ENCODE data around the gene NT5DC4.

The NT5DC4 gene

DNA sequence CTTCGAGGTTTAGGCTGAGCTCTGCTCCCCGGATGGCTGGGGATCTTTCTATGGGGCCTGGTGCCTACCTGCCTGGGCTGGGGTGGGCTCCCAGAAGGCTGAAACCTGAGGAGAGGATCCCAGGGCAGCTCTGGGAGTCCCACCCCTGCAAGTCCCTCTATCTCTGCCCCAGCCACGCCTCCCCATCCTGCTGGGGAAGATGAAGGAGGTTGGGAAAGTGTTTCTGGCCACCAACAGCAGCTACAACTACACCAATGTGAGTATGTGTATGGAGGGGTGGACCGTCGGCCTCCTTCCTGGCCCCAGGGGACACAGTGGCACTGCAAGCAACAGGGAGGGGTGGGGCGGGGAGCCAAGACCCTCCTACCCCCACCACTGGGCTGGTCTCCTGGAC, 2.7 kb downstream of the NT5DC4 start:
- DNase-seq (ENCODE audit: low read depth): no peak

DNA sequence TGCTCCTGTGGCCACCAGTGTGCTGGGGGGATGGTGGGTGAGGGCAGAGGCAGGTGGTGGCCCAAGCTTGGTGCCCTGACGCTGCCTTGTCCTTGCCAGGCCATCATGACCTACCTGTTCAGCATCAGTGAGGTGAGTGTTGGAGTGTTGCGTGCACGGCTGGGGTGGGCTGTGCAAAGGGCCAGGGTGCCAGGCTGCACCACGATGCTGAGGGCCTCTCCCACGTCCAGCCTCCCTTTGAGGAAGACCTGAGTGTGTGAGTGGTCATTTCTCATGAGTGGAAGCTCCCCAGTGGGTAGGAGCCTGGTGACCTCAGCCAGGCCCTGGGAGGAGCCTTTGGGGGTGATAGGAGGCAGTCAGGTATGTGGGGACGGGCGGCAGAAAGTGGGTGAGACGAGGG, 3.2 kb downstream of the NT5DC4 start:
- DNase-seq (ENCODE audit: low read depth): no peak

DNA sequence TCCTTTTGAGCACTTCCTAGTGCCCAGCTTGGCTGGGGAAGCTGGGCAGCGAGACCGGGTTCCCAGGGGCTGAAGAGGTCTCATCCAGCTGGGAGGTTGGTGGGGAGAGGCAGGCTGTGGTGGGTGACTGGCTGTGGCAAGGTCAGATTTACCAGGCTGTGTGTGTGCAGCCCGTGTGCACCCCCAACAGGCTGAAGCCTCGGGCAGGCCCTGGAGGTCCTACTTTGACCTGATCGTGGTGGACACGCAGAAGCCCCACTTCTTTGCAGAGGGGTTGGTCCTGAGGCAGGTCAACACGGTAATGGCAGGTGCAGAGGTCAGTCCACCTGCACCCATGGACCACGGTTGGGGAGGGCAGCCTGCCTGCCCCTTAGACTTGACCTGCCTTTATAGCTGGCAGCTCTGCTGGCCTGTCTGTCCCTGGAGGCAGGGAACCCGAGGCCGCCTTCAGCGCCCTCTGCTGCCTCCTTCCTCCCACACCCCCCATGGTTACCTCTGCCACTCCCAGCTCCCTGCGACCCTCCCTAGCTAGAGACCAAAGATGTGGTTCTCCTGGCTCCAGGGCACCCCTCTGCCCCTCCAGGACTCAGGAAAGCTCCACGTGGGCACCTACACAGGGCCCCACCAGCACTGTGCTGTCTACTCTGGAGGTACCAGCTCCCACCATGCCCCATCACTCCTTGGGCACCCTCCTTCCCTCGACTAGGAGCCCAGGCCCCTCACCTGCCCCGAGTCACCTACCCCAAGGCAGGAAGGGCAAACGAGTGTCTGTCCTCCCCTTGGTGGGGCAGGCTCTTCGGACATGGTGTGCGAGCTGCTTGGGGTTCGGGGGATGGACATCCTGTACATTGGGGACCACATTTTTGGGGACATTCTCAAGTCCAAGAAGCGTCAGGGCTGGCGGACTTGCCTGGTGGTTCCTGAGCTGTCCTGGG, 4.0 kb downstream of the NT5DC4 start:
- DNase-seq (ENCODE audit: low read depth): no peak

DNA sequence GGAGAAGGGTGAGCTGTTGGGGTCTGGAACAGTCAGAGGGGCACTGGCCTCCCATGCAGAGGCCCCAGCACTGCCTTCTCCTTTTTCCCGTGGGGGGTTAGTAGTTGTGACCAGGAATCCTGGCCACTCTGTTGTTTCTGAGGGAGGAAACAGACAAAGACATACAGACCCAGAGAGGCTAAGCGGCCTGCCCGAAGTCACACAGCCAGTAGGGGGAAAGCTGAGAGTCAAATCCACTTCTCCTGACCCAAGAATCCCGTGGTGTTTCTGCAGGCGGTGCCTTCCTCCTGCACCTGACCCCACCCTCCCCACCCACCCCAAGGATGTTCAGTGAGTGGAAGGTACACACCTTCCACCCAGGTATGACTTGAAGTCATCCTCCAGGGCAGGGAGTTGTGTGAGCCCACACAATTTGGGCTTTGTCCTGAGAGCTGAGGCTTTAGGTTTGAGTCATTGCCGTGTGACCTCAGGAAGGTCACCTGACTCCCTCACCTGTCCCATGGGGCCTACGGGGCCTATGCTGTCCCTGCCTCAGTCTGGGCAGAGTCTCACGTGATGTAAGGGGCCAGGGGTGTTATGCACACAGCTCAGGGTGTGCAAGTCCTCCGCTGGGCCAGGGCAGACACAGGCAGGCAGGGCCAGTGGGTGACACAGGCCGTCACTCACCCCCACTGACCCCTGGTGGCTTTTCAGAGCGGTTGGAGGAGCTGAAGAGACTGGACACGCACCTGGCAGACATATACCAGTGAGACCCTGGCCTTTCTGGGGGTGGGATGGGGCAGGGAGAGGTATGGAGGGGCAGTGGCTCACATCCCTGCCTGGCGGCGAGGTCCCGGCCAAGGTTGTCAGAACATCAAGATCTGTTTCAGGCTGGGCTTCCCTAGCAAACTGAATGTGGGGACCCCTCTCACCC, 5.0 kb downstream of the NT5DC4 start:
- no peak for DNase-seq (ENCODE audit: low read depth)

DNA sequence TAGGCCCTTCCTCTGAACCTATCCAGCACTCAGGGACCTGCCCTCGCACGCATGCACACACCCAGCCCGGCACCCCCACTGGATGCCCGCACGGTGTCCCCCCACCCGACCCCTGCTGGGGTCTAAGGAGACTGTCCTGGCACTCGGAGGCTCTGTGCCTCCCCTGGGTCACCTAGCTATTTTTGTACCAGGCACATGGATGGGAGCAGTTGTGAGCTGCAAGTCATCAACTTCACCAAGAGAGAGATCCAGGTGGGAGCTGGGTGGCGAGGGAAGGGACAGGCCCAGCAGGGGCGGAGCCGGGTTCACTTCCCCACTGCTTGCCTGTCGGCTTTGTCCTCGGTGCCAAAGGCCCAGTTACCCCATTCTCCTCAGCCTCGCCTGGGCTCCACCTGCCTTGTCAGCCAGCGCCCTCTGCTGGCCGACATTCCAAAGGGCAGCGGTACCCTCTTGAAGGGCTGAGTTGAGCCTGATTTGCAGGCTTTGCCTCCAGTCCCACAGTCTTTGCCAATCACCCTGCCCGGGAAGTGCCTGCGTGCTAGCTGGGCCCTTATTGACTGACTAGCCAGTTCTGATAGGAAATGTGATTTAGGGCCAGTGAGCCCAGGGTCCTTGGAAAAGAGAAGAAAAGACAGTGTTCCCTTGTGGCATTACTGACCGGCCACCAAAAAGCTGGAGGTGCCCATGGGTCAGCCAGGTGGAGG, 5.8 kb downstream of the NT5DC4 start:
- DNase-seq (ENCODE audit: low read depth): peak; percentile 83

DNA sequence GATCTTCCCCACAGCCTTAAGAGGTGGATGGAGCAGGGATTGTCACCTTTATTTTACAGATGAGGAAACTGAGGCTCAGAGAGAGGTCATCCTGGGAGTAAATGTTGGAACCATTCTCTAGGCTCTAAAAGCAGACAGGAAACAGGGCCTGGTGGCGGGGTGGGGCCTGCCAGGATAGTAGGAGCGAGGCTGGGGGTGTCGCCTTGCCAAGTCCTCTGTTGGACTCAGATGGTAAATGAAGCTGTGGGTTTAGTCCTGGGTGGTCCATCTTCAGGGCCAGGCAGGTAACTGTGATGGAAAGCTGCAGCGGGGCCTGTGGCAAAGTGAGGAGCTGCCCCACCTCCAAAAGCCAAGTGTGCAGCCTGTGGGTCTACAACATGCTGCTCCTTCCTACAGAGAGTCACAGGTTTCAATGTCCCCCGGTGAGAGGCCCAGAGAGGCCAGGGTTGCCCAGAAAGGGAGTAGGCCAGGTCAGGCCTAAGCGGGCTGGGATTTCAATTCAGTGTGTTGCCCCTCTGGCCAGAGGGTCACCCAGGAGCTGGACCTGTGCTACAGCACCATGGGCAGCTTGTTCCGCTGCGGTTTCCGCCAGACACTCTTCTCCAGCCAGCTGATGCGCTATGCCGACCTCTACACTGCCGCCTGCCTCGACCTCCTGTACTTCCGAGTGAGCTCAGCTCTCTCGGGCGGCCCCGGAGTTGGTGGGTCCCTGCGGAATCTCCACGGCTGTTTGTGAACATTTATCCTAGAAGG, 6.6 kb downstream of the NT5DC4 start:
- no peak for DNase-seq (ENCODE audit: low read depth)

DNA sequence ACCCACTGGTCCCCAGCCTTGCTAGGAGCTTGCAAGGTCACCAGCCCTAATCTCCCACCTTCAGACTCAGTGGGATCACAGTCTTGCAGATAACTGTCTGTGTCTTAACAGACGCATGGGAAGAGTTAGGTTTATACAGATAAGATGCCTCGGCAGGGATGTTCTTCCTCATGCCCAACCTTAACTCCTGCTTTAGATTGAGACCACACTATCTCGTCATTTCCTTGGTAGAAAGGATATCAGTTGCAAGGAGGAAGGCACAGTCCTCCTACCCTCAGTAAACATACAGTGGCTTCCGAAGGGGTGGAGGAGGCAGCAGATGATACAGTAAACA, 7.2 kb downstream of the NT5DC4 start:
- DNase-seq (ENCODE audit: low read depth): no peak

DNA sequence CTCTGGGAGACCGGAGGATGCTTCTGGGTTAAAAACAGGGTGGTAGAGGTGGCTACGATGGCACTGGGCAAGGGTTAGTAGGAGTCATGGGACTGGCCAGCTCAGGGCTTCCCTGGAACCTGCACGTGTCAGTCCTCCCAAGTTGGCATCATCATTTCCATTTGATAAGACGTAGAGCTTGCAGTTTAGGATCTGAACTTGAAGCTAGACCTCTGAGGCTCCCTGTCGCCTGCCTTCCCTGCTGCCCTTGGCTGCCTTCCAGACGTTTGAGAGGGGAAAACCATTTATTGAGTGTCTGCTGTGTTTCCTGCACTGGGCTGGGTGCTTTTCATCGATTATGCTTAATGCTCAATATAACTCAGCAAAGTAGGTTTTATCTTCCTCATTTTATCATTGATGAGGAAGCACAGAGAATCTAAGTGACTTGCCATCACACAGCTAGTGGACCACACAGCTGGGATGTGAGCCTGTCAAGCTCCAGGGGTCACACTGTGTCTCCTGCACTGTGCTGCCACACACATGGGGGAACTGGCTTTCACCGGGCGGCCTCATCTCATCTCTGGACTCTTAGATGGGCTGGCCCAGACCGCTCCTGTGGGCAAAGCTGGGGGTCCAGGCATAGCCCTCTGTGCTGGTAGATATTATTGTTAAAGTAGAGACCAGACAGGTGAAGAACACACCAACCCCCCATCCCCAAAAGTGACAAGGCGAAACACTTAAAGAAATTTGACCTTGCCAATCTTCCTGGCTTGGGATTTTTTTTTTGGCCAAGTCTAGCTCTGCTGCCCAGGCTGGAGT, 7.8 kb downstream of the NT5DC4 start:
- no peak for DNase-seq (ENCODE audit: low read depth)

DNA sequence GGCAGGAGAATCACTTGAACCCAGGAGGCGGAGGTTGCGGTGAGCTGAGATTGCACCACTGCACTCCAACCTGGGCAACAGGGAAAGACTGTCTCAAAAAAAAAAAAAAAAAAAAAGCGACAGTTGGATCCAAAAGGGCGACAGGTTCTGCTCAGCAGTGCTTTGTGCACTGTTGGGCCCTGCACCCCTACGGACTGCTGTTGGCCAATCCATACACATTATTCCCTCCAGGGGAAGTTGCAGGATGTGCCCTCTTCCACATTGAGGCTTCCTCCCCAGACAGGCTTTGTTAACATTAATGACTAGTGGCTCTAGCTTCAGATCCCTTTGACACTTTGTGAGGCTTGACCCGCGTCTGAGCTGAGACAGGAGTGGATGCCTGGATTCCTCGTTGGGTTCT, 9.4 kb downstream of the NT5DC4 start:
- DNase-seq (ENCODE audit: low read depth): no peak

DNA sequence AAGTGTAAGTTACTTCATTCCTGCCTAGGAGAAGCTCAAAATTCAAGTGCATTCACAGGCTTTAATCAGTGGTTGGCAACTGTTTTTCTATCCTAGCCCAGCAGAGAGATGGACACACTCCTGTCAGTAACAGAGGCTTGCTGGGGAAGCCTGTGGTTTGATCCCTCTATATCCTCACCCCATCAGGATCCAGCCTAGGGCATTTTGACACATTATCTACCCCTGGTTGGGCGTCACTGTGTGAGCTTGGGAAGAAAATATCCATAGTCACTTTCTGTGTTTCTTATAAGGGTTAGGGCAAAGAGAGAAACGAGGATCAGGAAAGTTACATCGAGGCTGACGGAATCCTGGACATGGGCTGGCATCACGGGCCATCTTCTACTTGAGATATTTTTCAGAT, 10.0 kb downstream of the NT5DC4 start:
- DNase-seq (ENCODE audit: low read depth): no peak

DNA sequence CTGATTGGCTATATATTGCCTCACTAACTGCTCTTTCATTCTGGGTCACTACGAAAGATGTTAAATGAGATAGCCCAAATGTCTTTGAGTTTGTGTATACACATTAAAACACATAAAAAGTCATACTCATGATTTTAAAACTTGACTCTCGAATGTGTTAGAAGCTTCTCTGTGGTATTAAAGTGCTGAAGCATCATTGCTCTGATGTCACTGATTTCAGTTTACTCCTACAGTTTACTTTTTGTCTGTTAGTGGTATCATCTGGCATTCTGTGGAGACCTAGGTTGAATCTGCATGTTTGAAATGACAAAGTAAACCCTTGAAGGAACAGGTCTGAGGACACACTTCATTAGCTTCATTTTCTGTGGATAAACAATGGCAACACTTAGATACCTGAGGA, 10.7 kb downstream of the NT5DC4 start:
- DNase-seq (ENCODE audit: low read depth): no peak

DNA sequence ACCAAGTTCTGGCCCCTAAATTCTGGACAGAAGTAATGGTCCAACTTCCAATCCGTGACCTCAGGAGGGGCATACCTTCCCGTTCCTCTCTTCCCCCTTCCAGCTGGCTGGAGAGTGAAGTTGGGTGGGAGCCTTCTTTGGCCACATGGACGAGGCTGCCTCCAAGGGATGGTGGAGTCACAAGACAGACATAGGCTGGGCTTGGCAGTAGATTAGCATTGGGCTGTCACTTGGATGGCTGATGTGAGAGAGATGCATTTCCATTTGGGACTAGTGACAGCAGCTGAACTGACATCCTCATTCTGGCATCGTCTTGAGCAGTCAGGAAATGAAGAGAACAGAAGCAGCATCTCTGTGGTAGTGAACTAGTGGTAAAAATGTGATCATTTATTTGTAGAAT, 12.6 kb downstream of the NT5DC4 start:
- DNase-seq (ENCODE audit: low read depth): no peak

DNA sequence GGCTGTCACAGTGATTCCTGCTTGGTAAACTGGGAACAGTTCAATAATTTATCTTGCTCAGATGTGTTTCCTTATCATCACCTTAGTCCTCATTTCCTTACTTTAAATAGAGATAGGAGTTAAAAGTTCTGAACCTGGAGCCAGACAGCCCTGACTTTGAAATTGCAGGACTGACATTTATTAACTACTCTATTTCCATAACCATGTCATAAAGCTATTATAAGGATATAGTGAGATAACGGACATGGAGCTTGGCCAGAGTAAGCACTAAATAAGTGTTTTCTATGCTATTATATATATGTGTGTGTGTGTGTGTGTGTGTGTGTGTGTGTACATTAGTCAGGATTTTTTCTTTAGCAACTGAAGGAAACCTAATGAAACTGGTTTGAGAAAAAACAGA, 13.1 kb downstream of the NT5DC4 start:
- no peak for DNase-seq (ENCODE audit: low read depth)

DNA sequence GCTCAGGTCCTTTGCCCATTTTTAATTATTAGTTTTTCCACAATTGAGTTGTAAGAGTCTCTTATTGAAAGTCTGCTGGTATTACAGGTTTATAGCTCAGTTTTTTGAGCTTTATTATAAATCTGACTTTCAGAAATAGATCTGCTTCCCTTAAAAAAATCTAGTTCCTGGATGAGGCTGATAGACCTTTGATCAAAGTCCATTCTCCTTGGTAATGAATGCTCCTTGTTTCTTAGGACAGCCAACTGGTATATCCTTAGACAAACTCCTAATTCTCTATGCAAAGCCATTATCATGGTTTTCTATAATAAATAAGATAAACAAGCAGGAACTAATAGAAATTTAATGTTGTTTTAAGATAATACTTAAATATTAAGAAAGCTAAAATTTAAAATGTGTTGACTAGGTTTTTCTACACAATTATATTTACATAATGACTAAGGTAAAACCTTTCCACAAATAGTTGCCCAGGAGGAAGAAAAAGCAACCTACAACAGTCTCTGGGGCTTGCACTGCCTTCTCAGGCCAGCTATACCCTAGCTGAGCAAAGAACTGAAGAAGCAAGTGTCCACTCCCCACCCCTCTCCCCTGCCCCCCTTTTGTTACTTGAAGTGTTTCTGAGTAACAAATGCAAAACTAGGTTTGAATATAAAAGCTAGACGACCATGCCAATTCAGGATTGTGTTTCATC, 16.9 kb downstream of the NT5DC4 start:
- DNase-seq (ENCODE audit: low read depth): no peak

DNA sequence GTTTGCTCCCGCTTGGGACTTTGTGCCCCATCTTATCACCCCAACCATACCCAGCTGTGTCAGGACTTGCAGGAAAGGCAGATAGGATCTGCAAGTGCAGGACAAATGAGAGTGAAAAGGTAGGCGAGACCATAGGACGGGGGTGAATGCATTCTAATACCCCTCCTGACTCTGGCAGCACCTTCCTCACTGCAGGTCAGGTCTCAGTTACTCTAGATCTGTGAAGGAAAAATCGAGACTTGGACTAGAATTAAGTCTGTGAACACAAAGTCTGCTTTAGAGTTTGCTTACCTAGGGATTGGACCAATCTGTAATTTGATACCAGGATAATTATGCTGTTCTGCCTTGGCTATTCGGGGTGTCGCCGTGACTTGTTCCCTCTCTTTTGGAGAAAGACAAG, 19.7 kb downstream of the NT5DC4 start:
- no peak for DNase-seq (ENCODE audit: low read depth)

DNA sequence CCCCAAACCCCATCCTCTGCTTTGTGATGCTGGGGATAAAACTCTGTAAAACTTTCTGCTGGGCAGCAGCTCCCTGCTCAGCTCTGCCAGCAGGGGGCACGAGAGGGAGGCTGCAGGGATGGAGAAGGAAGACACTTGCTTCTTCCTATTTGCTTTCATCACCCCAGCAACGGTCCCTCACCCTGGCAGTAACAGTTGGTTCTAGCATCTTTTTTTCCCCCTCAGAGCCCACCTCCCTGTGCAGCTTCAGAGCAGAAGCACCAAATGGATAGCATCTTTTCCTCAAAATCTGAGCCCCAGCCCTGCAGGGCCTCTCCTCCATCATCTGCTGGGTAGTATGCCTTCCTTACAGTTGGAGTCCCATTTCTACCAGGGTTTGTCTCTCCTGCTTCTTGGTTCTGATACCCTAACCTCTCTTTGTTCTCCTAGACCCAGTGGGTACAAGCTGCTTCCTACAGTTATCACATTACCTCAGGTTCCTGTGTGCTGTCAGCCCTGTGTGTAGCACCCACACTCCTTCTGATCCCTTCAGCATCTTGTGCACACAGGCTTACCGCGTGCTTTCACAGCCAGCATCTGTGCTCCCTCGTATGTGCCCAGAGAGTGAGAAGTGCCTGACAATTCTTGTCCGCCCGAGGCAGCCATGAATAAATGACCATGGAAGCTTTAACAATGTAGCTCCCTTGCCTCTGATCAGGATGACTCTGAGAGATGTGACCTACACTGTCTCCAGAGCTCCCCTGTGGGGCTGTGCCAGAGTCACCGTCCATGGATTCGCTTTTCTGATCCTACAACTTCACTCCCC, 29.1 kb downstream of the NT5DC4 start:
- peak; percentile 73 for DNase-seq (ENCODE audit: low read depth)

DNA sequence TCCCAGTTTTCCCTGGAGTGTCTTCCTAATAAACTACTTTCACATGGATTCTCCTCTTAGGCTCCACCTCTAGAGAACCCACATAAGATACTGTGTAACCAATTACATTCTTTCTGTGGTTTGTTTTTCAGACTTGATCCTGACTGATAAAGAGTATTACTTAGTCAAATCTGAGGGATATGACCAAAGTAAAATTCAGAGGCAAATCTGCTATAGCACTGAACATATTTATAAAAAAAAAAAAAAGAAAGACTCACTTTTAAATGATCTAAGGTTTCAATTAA, 29.7 kb downstream of the NT5DC4 start:
- no peak for DNase-seq (ENCODE audit: low read depth)

DNA sequence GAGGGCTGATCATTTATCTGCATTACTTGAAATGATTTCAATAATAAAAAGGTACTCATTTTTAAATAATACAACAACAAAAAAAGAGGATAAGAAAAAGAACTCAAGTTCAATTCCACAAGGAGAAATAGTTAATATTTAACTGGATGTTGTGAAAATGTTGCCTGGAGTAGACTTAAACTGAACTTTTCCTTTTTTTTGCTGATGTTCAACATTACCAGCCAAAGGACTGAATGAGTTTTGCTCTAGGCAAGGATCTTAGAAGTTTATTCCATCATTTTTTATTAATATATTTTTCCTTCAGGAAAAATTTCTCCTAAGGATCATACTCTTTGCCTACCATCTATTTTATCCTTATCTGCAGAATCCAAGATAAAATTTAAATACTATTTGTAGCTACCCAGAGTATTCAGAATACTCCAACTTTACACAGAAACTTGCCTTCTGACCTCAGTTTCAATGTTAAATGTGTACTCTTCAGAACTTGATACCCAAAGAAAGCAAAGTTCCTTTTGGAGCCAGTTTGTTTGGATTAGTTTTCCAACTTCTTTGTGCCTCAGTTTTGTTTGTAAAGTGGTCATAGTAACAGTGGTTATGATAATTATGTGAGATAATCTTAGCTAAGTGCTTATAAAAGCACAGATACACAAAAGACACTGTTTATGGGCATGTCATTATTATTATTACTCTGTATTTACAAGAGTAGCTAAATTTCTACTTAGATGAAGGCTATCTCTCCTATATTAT, 30.8 kb downstream of the NT5DC4 start:
- DNase-seq (ENCODE audit: low read depth): no peak

DNA sequence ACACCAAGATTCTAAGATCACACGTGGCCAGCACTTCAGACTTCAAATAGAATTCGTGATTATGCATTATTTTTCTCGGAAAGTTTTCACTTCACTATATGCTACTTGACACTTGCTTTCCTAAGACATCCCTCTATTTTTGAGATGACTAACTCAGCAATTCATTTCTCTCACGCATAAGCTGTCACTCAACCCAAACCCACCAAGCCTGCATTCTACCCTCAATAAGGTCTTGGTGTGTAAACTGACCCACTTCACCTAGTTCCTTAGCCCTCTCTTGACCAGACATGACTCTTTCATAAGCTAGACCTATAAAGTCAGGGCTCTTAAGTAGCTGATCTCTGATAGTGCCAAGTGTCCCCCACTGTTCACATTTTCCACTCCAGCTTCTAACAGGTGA, 31.8 kb downstream of the NT5DC4 start:
- no peak for DNase-seq (ENCODE audit: low read depth)
